WERI-Rb-1 (cell line): ENCODE data around the gene NHERF2.

Experiments
- DNase-seq: peaks from one replicate; pipeline ENCODE4 v3.0.0-alpha.2; 2020
- H3K27ac ChIP-seq: fragments of 250-450 bp; sonication (Bioruptor Pico); 2 replicates; pipeline ENCODE4 v1.5.1; 2020; ENCODE audit warnings: mild to moderate bottlenecking, moderate library complexity
- H3K27me3 ChIP-seq: fragments of 250-450 bp; sonication (Bioruptor Pico); 2 replicates; pipeline ENCODE4 v1.5.1; 2021; ENCODE audit warnings: mild to moderate bottlenecking, low read depth, moderate library complexity; ENCODE audit not compliant: insufficient read depth, severe bottlenecking
- H3K36me3 ChIP-seq: fragments of 250-450 bp; sonication (Bioruptor Pico); 2 replicates; pipeline ENCODE4 v1.5.1; 2020; ENCODE audit warnings: mild to moderate bottlenecking, moderate library complexity
- H3K4me3 ChIP-seq: 2 replicates; pipeline ENCODE4 v1.5.1; 2011; ENCODE audit warnings: low read depth, mild to moderate bottlenecking, control low read depth, low read length
- H3K9me3 ChIP-seq: fragments of 250-450 bp; sonication (Bioruptor Pico); 2 replicates; pipeline ENCODE4 v1.5.1; 2021; ENCODE audit warnings: mild to moderate bottlenecking, moderate library complexity; ENCODE audit not compliant: severe bottlenecking
- CTCF ChIP-seq: IDR thresholded peaks from 2 replicates; pipeline ENCODE4 v1.5.1; 2011; ENCODE audit warnings: low read depth, mild to moderate bottlenecking, control low read depth, inconsistent platforms, low read length

The NHERF2 gene

DNA sequence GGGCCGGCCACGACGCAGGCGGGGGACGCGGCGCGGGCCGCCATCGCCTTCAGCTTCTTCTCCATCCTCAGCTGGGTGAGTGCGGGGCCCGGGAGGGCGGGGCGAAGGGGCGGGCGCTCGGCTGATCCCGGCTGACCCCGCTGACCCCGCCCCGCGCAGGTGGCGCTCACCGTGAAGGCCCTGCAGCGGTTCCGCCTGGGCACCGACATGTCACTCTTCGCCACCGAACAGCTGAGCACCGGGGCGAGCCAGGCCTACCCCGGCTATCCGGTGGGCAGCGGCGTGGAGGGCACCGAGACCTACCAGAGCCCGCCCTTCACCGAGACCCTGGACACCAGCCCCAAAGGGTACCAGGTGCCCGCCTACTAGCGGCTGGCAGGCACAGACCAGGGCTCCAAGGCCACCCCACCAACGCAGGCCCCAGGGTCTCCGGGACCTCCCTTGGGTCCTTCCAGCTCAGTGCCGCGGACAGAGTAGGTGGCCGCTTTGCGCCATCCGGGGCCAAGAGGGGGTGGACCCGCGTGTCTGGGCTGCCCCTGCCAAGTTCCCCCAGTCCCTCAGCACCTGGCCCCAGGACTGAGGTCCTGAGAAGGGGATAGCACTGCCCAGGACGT lies 33.9 kb upstream of the NHERF2 start:
- DNase-seq: no peak
- Histone ChIP-seq H3K36me3 (peaks cover 18% of the 10 kb centered on the region), H3K27me3 (no peaks in the 10 kb centered on the region), H3K4me3 (no peak overlapping the region), H3K27ac (no peak overlapping the region), H3K9me3 (no peaks in the 10 kb centered on the region)
- no peak for TF ChIP-seq CTCF

GRCh38 chr16:1993731-1994131 lies 33.0 kb upstream of the NHERF2 start:
- no peak overlapping the region for H3K27ac ChIP-seq
- H3K4me3 ChIP-seq: no peak overlapping the region

GRCh38 chr16:1997494-1998359 lies 29.0 kb upstream of the NHERF2 start:
- Histone ChIP-seq H3K9me3 (no peaks in the 10 kb centered on the region), H3K27ac (no peak overlapping the region), H3K27me3 (no peaks in the 10 kb centered on the region), H3K4me3 (no peak overlapping the region), H3K36me3 (peaks cover 61% of the 10 kb centered on the region)
- TF ChIP-seq CTCF: no peak
- no peak for DNase-seq

More at GRCh38 chr16:1993731-1994131, 33.0 kb upstream of the NHERF2 start:
- DNase-seq: no peak
- Histone ChIP-seq H3K36me3 (peaks cover 24% of the 10 kb centered on the region), H3K9me3 (no peaks in the 10 kb centered on the region), H3K27me3 (no peaks in the 10 kb centered on the region)
- no peak for TF ChIP-seq CTCF

DNA sequence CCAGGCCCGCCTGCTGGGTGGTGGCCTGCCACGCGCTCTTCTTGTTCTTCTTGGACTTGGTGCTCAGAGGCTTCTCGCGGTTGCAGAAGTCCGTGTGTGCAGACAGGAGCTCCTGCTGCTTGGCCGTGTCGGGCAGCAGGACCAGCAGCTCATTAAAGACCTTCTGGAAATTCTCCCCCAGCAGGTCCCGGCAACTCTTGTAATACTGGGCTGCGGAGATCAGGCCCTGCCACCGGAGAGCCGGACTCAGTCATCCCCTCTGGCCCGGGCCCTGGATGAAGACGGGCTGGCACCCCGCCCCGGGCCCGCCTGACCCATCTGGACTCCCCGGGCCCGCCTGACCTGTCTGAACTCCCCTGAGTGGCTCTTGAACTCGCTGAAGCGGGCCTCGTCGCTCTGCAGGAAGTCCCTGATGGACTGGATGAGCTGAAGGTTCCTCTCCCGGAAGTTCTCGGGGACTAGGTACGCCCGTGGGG lies 28.3 kb upstream of the NHERF2 start:
- Histone ChIP-seq H3K4me3 (no peak overlapping the region), H3K36me3 (peaks cover 68% of the 10 kb centered on the region), H3K27ac (no peak overlapping the region), H3K27me3 (no peaks in the 10 kb centered on the region), H3K9me3 (no peaks in the 10 kb centered on the region)
- no peak for DNase-seq
- TF ChIP-seq CTCF: no peak

GRCh38 chr16:1998852-1999801 lies 27.6 kb upstream of the NHERF2 start:
- Histone ChIP-seq H3K4me3 (no peak overlapping the region), H3K36me3 (peaks cover 71% of the 10 kb centered on the region), H3K9me3 (no peaks in the 10 kb centered on the region), H3K27me3 (no peaks in the 10 kb centered on the region), H3K27ac (no peak overlapping the region)
- TF ChIP-seq CTCF: no peak
- no peak for DNase-seq
